ENCODE results near the gene LRRC8E.

LRRC8E gene

GRCh38 chr19:7943444-7944176, 55.3 kb downstream of the LRRC8E start, which contains the start of gene TIMM44:
TSS of gene TIMM44 (minus strand) at chr19:7943666. CDS start at chr19:7943651, 15 bp downstream.
- Histone ChIP-seq H3K9ac (ENCODE audit: low read length) (peak within 1 kb of the TSS; percentile 99), H4K8ac (ENCODE audit: low read length) (peak within 1 kb of the TSS; percentile 96), H3K4ac (ENCODE audit: low read depth in 1 of 2, low read length in 2 of 2) (peak within 1 kb of the TSS; percentile 84), H3K9me3 (ENCODE audit: control insufficient read depth, low read length) (no peaks in the 10 kb centered on the region), H3K36me3 (ENCODE audit: control insufficient read depth in 1 of 2, insufficient read depth in 2 of 2, low read depth in 1 of 2, low read length in 2 of 2) (peaks cover 15 to 18% of the 10 kb centered on the region in 2 experiments), H3K18ac (ENCODE audit: low read depth in 1 of 2, low read length in 2 of 2) (peak within 1 kb of the TSS; percentile 88 to 99), H4K91ac (ENCODE audit: low read length) (peak within 1 kb of the TSS; percentile 80), H3K4me1 (ENCODE audit: control insufficient read depth, insufficient read depth, low read depth, low read length) (peaks cover 10% of the 10 kb centered on the region), H3K79me1 (replicated peaks; ENCODE audit: low read length, poor library complexity, severe bottlenecking) (peaks cover 30% of the 10 kb centered on the region), H3K23ac (ENCODE audit: low read length in 2 of 2) (peak within 1 kb of the TSS in 1 of 2 experiments; percentile 14), H2AK5ac (ENCODE audit: low read length, severe bottlenecking) (peak within 1 kb of the TSS; percentile 60), H3K27me3 (ENCODE audit: control insufficient read depth in 1 of 2, insufficient read depth in 1 of 2, low read length in 2 of 2) (no peaks in the 10 kb centered on the region), H2BK120ac (ENCODE audit: low read depth, low read length) (peak within 1 kb of the TSS; percentile 55), H3K14ac (ENCODE audit: low read length in 2 of 2) (peak within 1 kb of the TSS; percentile 63 to 94), H2AFZ (ENCODE audit: low read depth, low read length) (peak within 1 kb of the TSS; percentile 85), H2BK5ac (ENCODE audit: low read depth, low read length, poor library complexity, severe bottlenecking) (peak within 1 kb of the TSS; percentile 46), H3K4me3 (ENCODE audit: insufficient read depth in 1 of 2, low read depth in 1 of 2, low read length in 2 of 2) (peak within 1 kb of the TSS; percentile 92 to 99), H2BK15ac (ENCODE audit: low read depth, poor library complexity, severe bottlenecking) (peak within 1 kb of the TSS; percentile 45), H3K4me2 (ENCODE audit: low read length, poor library complexity, severe bottlenecking) (peak within 1 kb of the TSS; percentile 100), H3K27ac (ENCODE audit: low read length, poor library complexity, severe bottlenecking) (peak within 1 kb of the TSS; percentile 82), H2BK12ac (ENCODE audit: low read length in 2 of 2) (no peak within 1 kb of the TSS)
- peak; percentile 100 for DNase-seq
- WGBS: 1% methylated on average over 56 of the region's 56 CpGs

GRCh38 chr19:7944177-7944761, 56.0 kb downstream of the LRRC8E start:
- Histone ChIP-seq H2BK12ac (ENCODE audit: low read length in 2 of 2) (no peak overlapping the region), H3K4me3 (ENCODE audit: insufficient read depth in 1 of 2, low read depth in 1 of 2, low read length in 2 of 2) (peak overlapping the region; percentile 61 to 79), H3K4me2 (ENCODE audit: low read length, poor library complexity, severe bottlenecking) (peak overlapping the region; percentile 100), H4K8ac (ENCODE audit: low read length) (peak overlapping the region; percentile 30), H3K18ac (ENCODE audit: low read depth in 1 of 2, low read length in 2 of 2) (no peak overlapping the region), H3K23ac (ENCODE audit: low read length in 2 of 2) (no peak overlapping the region), H3K79me1 (replicated peaks; ENCODE audit: low read length, poor library complexity, severe bottlenecking) (peaks cover 28% of the 10 kb centered on the region), H3K4ac (ENCODE audit: low read depth in 1 of 2, low read length in 2 of 2) (no peak overlapping the region), H2BK5ac (ENCODE audit: low read depth, low read length, poor library complexity, severe bottlenecking) (no peak overlapping the region), H3K4me1 (ENCODE audit: control insufficient read depth, insufficient read depth, low read depth, low read length) (peaks cover 10% of the 10 kb centered on the region), H2AFZ (ENCODE audit: low read depth, low read length) (no peak overlapping the region), H3K36me3 (ENCODE audit: control insufficient read depth in 1 of 2, insufficient read depth in 2 of 2, low read depth in 1 of 2, low read length in 2 of 2) (peaks cover 13 to 15% of the 10 kb centered on the region in 2 experiments), H2BK15ac (ENCODE audit: low read depth, poor library complexity, severe bottlenecking) (no peak overlapping the region), H2AK5ac (ENCODE audit: low read length, severe bottlenecking) (peak overlapping the region; percentile 60), H2BK120ac (ENCODE audit: low read depth, low read length) (no peak overlapping the region), H3K14ac (ENCODE audit: low read length in 2 of 2) (no peak overlapping the region), H3K27me3 (ENCODE audit: control insufficient read depth in 1 of 2, insufficient read depth in 1 of 2, low read length in 2 of 2) (no peaks in the 10 kb centered on the region), H4K91ac (ENCODE audit: low read length) (no peak overlapping the region), H3K9ac (ENCODE audit: low read length) (peak overlapping the region; percentile 86), H3K9me3 (ENCODE audit: control insufficient read depth, low read length) (no peaks in the 10 kb centered on the region), H3K27ac (ENCODE audit: low read length, poor library complexity, severe bottlenecking) (peak overlapping the region; percentile 77)
- peak; percentile 96 for DNase-seq
- 31% methylated on average over 18 of the region's 18 CpGs for WGBS

- Histone ChIP-seq H2AK5ac (ENCODE audit: low read length, severe bottlenecking) (no peak overlapping the region), H3K27ac (ENCODE audit: low read length, poor library complexity, severe bottlenecking) (no peak overlapping the region), H3K4me2 (ENCODE audit: low read length, poor library complexity, severe bottlenecking) (no peak overlapping the region), H3K14ac (ENCODE audit: low read length in 2 of 2) (no peak overlapping the region), H2BK120ac (ENCODE audit: low read depth, low read length) (no peak overlapping the region), H4K91ac (ENCODE audit: low read length) (no peak overlapping the region), H4K8ac (ENCODE audit: low read length) (no peak overlapping the region), H2BK5ac (ENCODE audit: low read depth, low read length, poor library complexity, severe bottlenecking) (no peak overlapping the region), H3K9ac (ENCODE audit: low read length) (no peak overlapping the region), H3K4ac (ENCODE audit: low read depth in 1 of 2, low read length in 2 of 2) (no peak overlapping the region), H3K9me3 (ENCODE audit: control insufficient read depth, low read length) (no peaks in the 10 kb centered on the region), H2BK15ac (ENCODE audit: low read depth, poor library complexity, severe bottlenecking) (no peak overlapping the region), H3K4me1 (ENCODE audit: control insufficient read depth, insufficient read depth, low read depth, low read length) (peaks cover 8% of the 10 kb centered on the region), H2BK12ac (ENCODE audit: low read length in 2 of 2) (no peak overlapping the region), H2AFZ (ENCODE audit: low read depth, low read length) (no peak overlapping the region), H3K4me3 (ENCODE audit: insufficient read depth in 1 of 2, low read depth in 1 of 2, low read length in 2 of 2) (no peak overlapping the region), H3K27me3 (ENCODE audit: control insufficient read depth in 1 of 2, insufficient read depth in 1 of 2, low read length in 2 of 2) (no peaks in the 10 kb centered on the region), H3K79me1 (replicated peaks; ENCODE audit: low read length, poor library complexity, severe bottlenecking) (peaks cover 7% of the 10 kb centered on the region), H3K23ac (ENCODE audit: low read length in 2 of 2) (no peak overlapping the region), H3K36me3 (ENCODE audit: control insufficient read depth in 1 of 2, insufficient read depth in 2 of 2, low read depth in 1 of 2, low read length in 2 of 2) (peaks cover 0 to 3% of the 10 kb centered on the region in 2 experiments), H3K18ac (ENCODE audit: low read depth in 1 of 2, low read length in 2 of 2) (no peak overlapping the region)
- 95% methylated on average over 4 of the region's 4 CpGs for WGBS
- DNase-seq: peak; percentile 22
Observed at GRCh38 chr19:7947939-7948338, 59.6 kb downstream of the LRRC8E start.

Measured in mesenchymal stem cell (in vitro differentiated cells and primary cell).